Measurements from ENCODE around the gene SHLD1.

DNA sequence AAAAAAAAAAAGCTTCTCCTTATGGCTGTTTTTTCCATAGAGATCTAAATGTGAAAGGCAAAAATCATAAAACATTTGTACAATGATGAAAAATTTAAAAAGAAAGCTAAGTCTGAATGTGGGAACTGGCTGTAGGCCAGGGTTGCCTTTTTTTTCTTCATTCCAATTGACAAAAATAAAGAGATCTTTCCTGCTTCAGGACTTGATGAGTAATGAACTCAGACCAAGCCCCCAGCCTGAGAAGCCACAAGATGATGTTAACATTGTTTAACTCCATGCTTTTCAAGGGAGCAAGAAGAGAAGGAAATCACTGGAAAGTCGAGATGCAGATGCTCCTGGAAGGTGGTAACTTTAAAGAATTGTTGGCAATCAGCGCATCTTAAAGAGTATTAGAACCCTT, 158.8 kb downstream of the SHLD1 start:
- no peak for TF ChIP-seq POLR2A (IDR thresholded peaks at IDR 0.05)
- no peak for TF ChIP-seq CTCF (IDR thresholded peaks at IDR 0.05)
